HFF-Myc (cell line): Measurements from ENCODE around the gene RRAGC.

Source experiments
- DNase-seq: peaks from one replicate; pipeline ENCODE4 v3.0.0-alpha.2; 2011; ENCODE audit warnings: low read depth; ENCODE audit errors: extremely low read depth
- H3K4me3 ChIP-seq: replicated peaks from 2 replicates; pipeline ENCODE4 v1.5.1; 2011; ENCODE audit warnings: low read depth, mild to moderate bottlenecking, control low read depth, low read length
- TF ChIP-seq, protein P1 (sequence below): IDR thresholded peaks from 2 replicates; pipeline ENCODE4 v1.5.1; 2012; ENCODE audit warnings: mild to moderate bottlenecking, low read depth, low read length, control low read depth; ENCODE audit errors: missing control alignments

The RRAGC gene

DNA sequence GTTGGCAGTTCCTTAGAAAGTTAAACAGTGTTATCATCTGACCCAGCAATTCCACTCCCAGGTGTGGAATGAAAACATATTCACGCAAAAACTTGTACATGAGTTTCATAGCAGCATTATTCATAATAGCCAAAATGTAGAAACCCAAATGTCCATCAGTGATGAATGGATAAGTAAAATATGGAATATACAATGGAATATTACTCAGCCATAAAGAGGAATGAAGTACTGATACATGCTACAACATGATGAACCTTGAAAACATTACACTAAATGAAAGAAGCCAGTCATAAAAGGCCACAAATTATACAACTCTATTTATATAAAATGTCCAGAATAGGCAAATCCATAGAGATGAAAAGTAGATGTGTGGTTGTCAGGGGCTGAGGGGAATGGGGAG, 53.5 kb downstream of the RRAGC start:
- no peak for DNase-seq
- H3K4me3 ChIP-seq = no peak overlapping the region
- TF ChIP-seq, protein P1, sequence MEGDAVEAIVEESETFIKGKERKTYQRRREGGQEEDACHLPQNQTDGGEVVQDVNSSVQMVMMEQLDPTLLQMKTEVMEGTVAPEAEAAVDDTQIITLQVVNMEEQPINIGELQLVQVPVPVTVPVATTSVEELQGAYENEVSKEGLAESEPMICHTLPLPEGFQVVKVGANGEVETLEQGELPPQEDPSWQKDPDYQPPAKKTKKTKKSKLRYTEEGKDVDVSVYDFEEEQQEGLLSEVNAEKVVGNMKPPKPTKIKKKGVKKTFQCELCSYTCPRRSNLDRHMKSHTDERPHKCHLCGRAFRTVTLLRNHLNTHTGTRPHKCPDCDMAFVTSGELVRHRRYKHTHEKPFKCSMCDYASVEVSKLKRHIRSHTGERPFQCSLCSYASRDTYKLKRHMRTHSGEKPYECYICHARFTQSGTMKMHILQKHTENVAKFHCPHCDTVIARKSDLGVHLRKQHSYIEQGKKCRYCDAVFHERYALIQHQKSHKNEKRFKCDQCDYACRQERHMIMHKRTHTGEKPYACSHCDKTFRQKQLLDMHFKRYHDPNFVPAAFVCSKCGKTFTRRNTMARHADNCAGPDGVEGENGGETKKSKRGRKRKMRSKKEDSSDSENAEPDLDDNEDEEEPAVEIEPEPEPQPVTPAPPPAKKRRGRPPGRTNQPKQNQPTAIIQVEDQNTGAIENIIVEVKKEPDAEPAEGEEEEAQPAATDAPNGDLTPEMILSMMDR = no peak

DNA sequence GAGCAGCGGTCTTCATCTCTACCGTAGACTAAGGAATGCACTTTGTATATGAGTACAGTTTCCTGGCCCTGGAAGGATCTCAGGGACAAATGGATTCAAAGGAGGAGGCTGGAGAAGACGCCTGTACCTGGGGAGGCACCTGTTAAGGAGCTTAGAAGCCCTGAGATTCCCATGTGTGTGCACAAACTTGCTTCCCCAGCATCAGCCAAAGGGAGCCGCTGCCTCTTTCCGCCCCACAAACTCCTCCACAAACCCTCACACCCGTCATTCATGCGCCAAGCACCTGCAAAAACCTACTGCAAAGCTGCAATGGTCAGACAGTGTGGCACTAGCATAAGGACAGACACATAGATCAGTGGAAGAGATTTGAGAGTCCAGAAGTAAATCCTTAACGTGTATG, 54.5 kb downstream of the RRAGC start:
- H3K4me3 ChIP-seq = no peak overlapping the region
- TF ChIP-seq, protein P1 = no peak

DNA sequence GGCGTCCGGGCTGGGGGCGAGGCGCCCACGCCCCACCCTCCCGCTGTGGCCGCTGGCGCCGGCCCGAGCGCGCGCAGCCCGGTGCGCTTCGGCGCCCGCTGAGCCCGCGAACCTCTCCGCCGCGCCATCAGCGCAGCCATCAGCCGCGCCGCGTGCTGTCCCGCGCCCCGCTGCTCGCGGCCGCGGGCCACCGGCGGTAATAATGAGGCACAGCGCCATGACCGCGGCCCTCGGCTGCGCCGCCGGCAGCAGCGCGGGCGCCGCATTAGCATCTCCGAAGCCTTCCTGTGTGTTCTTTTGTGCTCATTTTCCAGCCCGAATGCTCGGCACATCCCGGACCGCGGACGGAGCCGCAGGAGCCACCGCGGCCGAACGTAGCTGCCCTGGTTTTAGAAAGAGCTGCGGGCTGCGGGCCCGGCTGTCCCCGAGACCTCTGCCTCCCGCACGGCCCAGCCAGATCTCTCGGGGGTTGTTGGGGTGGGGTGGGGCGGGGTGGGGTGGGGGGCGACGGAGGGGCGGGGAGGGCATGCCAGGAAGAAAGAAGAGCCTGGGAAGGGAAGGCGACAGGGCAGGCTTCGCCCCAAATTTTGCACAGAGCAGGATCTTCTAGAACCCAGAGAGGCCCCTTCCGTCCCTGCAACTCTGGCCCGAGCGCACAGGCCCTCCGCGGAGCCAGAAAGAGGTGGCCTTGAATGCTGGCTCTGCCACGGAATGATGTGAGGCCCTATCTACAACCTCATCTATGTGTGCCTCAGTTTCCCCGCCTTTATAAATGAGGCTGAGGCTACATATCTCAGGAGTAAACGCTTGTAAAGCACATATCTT, 55.3 kb downstream of the RRAGC start:
- DNase-seq = no peak
- TF ChIP-seq, protein P1 = no peak
- H3K4me3 ChIP-seq = 0 out of 2 replicates have a peak overlapping the region, but pooled peaks have one; percentile 13

More for the DNA sequence above, 54.5 kb downstream of the RRAGC start:
- DNase-seq = no peak

DNA sequence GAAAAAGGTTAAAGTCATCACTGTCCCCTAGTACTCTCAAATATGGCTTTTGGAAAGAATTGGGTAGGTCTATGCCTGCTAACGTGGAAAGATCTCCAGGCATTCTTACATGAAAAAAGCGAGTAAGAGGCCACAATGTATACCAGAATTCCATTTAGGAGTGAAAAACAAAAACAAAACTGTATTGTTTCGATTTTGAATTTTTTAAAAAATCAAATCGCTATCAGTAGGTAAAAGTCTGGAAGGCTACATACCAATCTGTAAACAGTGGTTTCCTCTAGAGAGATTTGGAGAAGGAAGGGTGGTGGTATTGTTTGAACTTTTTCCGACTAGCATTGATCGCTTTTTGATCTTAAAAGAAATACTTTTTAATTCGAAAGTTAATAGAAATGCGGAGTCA, 55.9 kb downstream of the RRAGC start:
- no peak for DNase-seq
- 0 out of 2 replicates have a peak overlapping the region, but pooled peaks have one; percentile 13 for H3K4me3 ChIP-seq
- TF ChIP-seq, protein P1 = no peak

DNA sequence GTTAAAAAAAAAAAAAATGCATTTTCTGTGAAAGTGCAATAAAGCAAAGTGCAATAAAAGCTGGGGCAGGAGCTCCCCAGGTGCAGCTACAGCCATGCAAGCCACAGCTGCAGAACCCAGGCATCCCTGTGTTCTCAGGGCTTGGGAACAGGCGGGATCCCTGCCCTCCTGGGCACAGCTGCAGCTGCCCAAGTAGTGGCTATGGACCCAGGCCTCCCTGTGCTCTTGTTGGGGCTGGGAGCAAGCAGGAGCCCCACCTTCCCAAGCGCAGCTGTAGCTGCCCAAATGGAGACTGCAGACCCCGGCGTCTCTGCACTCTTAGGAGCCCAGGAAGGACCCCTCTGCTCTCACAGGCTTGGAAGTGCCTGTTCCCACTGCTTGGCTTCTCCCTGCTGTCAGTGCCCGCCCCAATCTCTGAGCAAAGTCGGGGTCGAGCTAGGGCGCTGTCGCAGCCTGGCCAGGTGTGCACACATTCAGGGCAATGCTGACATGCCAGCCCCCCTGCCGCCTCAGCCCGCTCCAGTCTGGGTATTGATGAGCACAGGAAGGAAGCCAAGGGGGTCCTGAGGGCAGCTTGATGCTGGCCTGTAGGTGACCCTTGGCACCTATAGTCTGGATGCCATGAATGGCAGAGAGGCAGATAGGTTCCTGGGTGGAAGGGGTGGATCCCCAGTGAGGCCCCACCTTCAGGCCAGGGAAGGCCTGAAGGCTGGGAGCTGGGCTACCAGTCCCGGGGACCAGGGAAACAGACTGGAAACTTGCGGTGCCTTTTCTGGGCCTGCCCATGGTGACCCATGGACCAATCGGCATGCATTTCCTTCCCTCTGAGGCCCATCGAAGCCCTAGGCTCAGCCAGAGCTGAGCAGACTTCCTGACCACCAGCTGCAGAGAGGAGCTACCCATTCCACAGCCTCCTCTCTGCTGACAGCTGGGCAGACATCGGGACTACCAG, 58.6 kb downstream of the RRAGC start:
- DNase-seq = no peak
- no peak overlapping the region for H3K4me3 ChIP-seq
- TF ChIP-seq, protein P1 = no peak

DNA sequence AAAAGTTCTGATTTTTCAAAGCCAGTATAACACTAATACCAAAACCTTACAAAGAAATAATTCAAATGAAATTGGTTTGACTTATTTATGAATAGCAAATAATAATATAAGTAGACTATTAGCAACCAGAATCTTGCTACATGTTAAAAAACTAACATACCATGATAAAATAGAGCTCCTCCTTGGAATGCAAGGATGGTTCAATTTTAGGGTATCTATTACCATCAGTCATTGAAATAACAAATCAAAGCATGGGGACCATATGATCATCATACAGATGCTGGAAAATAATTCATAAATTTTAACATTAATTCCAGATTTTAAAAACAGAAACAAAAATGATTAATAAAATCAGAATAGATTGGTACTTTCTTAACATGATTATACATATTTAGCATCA, 66.3 kb downstream of the RRAGC start:
- no peak for DNase-seq
- H3K4me3 ChIP-seq = no peak overlapping the region
- TF ChIP-seq, protein P1 = no peak
